Kidney glomerular epithelial cell (primary cell): Measurements from ENCODE around the gene EHD1.

Source experiments
- DNase-seq: peaks from one replicate; lab custom pipeline; 2025; lab: John Stamatoyannopoulos, UW

The EHD1 gene

DNA sequence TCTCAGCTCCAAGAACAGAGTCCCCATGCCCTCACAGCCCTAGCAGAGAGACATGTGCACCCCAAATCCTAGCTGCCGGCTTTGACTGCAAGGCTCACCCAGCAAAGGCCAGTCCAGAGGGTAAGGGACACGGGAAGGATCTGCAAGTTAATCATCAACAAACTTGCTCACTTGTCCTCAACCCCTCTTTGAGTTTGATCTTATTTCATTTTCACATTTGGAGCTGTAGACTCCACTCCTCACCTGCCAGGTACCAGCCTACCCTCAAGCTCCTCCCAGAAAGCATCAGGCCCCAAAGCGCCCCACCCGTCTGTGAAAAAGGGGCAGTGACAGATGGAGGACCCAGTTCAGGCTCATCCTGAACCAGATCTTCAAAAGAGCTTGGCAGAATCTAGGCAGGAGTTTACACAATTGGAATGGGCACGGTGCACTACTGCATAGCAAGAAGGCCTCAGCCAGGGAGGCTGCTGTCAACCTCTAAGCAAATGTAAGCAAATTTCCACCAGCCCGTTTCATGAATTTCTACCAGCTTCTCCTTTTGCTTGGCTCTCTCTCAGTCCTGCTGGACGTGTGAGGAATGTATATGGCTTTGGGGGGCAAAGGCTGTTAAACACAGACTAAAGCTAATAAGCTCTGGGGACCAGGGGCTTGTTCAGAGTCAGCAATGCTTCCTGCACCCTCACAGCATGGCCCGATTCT lies 5.5 kb downstream of the EHD1 start:
- no peak for DNase-seq

GRCh38 chr11:64871492-64871891 lies 6.9 kb downstream of the EHD1 start:
- DNase-seq, result no peak

- DNase-seq, result no peak
Measured at GRCh38 chr11:64870893-64871466, 7.4 kb downstream of the EHD1 start.

DNA sequence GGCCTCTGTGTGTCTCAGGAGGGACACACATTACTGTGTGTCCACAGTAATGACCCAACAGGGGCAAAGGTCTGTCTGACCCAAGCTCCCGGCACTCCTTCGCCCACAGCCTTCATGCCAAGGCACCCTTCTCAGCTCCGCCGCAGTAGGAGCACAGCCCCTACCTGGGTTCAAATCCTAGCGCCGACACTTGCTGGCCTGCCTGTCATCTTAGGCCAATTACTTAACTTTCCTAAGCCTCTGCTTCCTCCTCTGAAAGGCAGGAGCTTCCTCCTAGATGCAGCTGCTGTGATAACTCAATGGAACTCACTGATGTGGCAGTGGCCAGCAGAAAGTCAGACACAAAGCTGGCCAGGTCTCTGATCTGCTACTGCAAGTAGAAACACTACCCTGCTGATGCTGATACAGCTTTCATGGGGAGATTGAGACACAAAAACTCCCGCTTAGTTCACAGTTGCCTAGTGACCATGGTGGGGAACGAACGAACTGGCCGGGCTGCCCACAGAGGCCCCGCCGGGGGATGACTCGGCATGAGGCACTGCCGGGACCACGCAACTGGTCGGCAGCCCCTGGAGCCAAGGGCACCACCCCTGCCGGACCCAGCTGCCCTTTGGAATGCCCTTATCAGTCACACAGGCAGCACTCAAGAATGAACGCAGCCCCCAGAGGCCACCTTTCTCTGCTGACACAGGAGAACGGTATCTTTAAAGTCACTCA lies 8.1 kb downstream of the EHD1 start:
- DNase-seq, result peak; percentile 50

DNA sequence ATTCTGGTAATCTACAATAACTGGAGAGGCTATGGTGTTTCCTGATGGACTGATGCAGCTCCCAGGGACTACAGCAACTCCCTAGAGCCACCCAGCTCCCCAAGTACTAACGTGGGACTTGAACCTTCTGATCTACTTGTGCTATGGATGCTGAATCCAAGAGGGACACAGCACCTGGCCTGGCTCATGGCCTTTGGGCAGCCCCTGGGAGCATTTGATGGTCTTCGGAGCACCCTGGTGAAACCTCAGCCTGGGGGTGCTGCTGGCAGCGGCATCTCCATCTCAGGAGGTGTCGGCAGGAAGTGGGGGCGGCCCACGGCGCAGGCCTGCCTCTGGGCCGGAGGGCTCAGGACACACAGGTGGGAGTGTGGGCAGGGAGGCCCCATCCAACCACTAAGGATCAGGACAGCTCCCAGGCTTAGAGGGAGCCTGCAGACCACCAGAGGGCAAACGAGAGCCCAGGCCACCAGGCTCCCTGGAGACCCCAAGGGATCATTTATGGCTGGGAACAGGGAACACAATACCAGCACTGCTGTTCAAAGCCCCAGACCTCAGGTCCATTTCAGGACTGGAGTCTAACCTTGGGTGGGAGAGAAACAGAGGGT lies 8.7 kb downstream of the EHD1 start:
- peak; percentile 27 for DNase-seq

DNA sequence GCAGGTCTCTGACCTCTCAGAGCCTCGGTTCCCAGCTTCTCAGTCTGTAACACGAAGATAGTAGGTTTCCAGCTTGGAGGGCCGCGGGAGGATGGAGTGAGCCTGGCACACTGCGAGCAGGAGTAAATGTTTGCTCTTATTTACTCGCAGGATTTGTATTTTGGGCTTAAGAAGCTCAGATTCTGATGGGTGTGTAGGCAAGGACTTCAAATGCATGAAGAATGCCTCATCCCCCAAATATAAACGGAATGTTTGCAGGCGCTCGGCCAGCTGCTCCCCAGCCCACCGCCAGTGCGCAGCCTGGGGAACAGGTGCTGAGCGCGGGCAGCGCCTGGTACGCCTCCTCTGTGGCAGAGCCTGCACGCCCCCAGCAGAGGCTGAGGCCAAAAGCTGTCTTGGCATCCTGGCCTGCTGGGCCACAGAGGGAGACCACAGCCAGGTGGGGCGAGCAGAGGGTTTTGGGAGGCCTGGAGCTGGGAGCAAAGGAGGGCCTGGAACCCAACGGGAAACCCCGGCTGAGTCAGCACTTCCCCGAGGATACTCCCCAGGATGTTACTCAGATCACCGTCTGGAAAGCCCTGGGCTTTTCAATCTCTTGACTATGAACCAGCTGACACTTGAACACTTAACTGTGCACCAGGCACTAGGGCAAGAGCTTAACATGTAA lies 9.4 kb downstream of the EHD1 start:
- peak; percentile 81 for DNase-seq

DNA sequence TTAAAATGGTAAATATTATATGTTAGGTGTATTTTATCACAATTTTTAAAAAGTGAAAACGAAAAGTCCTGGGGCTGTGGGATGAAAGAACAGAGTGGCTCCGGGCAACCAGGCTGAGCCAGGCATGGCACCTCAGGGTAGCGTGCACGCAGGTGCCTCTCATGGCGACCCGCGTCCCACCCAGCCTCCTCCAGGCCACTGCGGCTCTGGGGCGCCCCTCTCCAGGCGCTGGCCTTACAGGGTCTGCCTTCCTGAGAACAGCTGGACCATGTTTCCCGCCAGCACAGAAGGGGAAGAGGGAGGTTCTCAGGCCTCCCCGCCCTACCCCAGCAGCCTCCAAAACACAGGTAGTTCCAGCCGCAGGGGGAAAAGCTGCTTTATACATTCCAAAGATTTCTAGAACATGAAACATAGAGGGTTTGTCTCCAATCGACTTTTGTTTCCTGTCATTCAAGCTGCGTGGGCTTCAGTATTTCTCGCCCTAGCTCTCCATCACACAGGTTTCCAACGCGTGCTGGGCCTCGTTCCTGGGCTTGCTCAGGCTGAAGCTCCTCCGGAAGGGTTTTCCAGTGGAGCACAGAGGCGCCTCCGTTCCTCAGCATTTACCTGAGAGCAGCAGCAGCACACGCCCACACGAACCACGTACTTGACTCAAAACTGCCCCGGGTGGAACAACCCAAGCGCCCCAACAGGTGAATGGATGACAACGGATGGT lies 10.5 kb downstream of the EHD1 start:
- DNase-seq, result no peak

GRCh38 chr11:64866173-64866491 lies 12.3 kb downstream of the EHD1 start:
- no peak for DNase-seq

GRCh38 chr11:64865286-64866172 lies 12.9 kb downstream of the EHD1 start:
- DNase-seq, result no peak

DNA sequence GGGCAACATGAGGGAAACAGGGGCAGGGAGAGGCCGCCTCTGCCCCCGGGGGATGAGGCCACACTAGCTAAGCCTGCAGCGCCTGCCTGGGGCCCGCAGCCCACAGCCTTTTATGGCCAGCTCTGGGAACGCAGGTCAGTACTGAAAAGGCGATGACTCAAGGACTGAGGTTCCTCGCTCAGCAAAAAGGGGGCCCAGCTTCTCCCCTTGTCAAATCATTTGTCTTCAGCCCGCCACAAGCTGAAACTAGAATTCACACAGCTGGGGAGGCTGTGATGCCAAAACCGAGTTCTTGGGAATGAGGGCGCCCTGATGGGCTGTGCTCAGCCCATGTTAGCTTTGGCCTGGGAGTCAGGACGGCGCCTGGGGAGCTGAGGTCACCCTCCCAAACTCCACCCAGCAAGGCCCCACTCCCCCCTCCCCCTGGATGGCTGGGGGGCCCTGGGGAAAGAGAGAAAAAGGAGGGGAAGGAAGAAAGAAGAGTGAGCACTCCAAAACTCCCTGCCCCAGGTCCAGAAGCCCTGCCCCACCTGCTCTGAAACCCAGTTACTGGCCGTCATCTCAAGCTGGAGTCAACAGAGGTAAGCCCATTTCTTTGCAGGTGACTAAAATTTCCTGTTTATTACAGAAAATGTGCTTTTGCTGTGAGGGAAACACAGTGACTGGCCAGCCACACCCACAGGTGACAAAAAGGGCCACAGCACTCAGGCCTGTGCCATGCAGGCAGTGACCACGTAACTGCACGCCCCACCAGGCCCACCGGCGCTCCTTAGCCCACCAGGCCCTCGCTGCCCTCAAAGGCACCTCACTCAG lies 13.7 kb downstream of the EHD1 start:
- DNase-seq, result peak; percentile 28

- DNase-seq, result no peak
Measured at GRCh38 chr11:64864135-64864472, 14.3 kb downstream of the EHD1 start.

DNA sequence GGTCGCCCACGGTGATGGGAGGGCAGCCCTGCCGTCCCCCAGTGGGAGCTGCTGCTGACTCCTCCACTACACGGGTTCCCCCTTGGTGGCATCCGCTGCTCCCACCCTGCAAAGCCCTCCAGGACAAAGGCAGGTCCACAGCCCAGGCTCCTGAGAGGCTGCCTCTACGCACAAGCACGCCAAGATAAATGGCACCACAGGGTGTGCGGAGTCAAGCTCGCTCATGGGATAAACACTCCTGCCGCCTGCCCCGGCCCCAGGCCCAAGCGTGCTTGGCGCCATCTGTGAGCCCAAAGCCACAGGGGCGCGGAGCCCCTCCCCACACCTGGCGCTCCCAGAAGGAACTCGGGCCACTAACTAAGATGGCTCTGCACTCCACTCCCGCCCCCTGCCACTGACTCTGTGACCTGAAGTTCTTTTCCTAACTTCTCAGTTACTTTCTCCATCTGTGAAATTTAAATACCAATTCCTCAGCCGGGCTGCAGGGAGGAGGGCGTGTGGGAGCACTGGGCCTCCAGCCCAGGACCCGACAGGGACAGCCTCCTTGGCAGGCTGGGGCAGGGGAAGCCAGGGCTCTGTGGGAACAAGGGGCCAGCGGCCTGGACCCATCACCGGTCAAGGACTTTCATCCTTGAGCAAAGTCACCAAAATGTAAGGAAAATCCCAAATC lies 14.9 kb downstream of the EHD1 start:
- DNase-seq, result no peak

GRCh38 chr11:64862987-64863390 lies 15.4 kb downstream of the EHD1 start:
- no peak for DNase-seq

DNA sequence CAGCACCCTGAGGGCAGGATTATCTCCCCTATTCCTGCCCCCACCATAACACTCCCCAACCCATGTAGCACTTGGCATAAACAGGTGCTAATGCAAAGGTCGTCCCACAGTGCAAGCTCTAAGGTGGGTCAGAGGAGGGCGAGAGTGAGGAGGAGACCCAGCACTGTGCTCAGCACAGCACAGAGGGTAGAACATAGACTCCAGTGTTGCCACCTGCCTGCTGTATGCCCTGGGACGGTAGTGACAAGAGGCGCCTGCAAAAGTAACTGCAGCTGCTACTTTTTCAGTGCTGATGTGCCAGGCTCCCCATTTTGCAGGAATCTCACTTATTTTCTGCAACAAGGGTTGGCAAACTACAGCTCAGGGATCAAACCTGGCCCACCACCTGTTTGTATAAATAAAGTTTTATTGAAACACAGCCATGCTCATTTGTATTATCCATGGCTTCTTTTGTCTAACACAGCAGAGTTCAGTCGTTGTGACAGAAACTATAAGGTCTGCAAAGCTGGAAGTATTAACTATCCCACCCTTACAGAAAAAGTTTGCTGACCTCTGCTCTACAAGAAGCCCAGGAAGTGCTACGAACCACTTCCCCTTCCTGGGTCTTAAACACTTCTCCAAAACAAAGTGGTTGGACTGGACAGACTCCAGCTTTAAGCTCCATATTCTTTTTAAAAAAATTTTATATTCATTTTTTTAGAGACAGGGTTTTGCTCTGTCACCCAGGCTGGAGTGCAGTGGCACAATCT lies 17.0 kb downstream of the EHD1 start:
- DNase-seq, result no peak

GRCh38 chr11:64859542-64860414 lies 18.6 kb downstream of the EHD1 start:
- DNase-seq, result no peak

- DNase-seq, result no peak
Measured at GRCh38 chr11:64858467-64859263, 19.8 kb downstream of the EHD1 start.

GRCh38 chr11:64857485-64857884 lies 20.9 kb downstream of the EHD1 start:
- DNase-seq, result no peak
